Endothelial cell (in vitro differentiated cells): Measurements from ENCODE around the gene CDH8. TPM values are rescaled to one million over a fixed set of nuclear protein-coding genes. Genes with fewer than 3 reads are reported as not detected.

Experiments
- DNase-seq: peaks from one replicate; pipeline ENCODE4 v3.0.0; 2021; ENCODE audit warnings: low spot score
- H3K27ac Mint-ChIP-seq: one replicate; pipeline ENCODE4 v1.8.0; 2021; ENCODE audit warnings: mixed read lengths, inconsistent platforms; ENCODE audit not compliant: unreplicated experiment
- H3K27me3 Mint-ChIP-seq: one replicate; pipeline ENCODE4 v1.8.0; 2021; ENCODE audit warnings: mild to moderate bottlenecking, moderate library complexity, mixed read lengths, inconsistent platforms; ENCODE audit not compliant: unreplicated experiment
- H3K36me3 Mint-ChIP-seq: one replicate; pipeline ENCODE4 v1.8.0; 2021; ENCODE audit warnings: mild to moderate bottlenecking, low read depth, mixed read lengths, inconsistent platforms; ENCODE audit not compliant: unreplicated experiment
- H3K4me1 Mint-ChIP-seq: one replicate; pipeline ENCODE4 v1.8.0; 2021; ENCODE audit warnings: mild to moderate bottlenecking, mixed read lengths, inconsistent platforms; ENCODE audit not compliant: unreplicated experiment
- H3K4me3 Mint-ChIP-seq: one replicate; pipeline ENCODE4 v1.8.0; 2021; ENCODE audit warnings: mild to moderate bottlenecking, mixed read lengths, inconsistent platforms; ENCODE audit not compliant: unreplicated experiment
- H3K9me3 Mint-ChIP-seq: one replicate; pipeline ENCODE4 v1.8.0; 2021; ENCODE audit warnings: mixed read lengths, inconsistent platforms; ENCODE audit not compliant: unreplicated experiment
- total RNA-seq: library from RNA; stranded (reverse); fragmentation: NEBNext Ultra II Directional; extraction: Animal tissue kit (Norgen Biotek cat#: 25700); gene quantifications from one replicate; pipeline ENCODE4 v1.2.1, GENCODE V29; 2021; ENCODE audit not compliant: unreplicated experiment
- TF ChIP-seq, protein P1 (sequence below): fragments of 200-600 bp; sonication (generic); IDR thresholded peaks from one replicate; pipeline ENCODE4 v1.5.0; 2021; ENCODE audit warnings: antibody characterized with exemption; ENCODE audit not compliant: unreplicated experiment

CDH8 gene
- total RNA-seq, 1 donor from 2014 or later: 6.4 TPM

DNA sequence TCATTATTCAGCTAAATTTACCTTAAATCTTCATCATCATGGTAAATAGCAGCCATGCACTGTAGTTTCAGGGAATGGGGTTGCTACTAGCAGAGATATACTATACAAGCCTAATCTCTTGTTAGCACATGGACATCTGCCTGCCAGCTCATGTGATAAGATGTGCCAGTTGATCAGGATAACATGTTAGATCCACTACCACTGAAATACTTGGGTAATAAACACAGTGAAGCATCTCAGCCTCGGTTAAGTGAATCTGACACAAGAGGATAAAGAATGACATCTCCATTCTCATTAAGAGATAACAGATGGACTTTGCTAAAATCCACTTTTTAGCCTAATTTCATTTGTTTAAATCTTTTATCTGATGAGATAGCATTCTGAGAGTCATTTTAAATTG is 256.1 kb downstream of the CDH8 start:
- no peaks in the 10 kb centered on the region for H3K4me1 Mint-ChIP-seq
- TF ChIP-seq, protein P1, sequence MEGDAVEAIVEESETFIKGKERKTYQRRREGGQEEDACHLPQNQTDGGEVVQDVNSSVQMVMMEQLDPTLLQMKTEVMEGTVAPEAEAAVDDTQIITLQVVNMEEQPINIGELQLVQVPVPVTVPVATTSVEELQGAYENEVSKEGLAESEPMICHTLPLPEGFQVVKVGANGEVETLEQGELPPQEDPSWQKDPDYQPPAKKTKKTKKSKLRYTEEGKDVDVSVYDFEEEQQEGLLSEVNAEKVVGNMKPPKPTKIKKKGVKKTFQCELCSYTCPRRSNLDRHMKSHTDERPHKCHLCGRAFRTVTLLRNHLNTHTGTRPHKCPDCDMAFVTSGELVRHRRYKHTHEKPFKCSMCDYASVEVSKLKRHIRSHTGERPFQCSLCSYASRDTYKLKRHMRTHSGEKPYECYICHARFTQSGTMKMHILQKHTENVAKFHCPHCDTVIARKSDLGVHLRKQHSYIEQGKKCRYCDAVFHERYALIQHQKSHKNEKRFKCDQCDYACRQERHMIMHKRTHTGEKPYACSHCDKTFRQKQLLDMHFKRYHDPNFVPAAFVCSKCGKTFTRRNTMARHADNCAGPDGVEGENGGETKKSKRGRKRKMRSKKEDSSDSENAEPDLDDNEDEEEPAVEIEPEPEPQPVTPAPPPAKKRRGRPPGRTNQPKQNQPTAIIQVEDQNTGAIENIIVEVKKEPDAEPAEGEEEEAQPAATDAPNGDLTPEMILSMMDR: no peak
- H3K9me3 Mint-ChIP-seq: no peaks in the 10 kb centered on the region
- no peaks in the 10 kb centered on the region for H3K36me3 Mint-ChIP-seq
- H3K4me3 Mint-ChIP-seq: no peak overlapping the region
- no peaks in the 10 kb centered on the region for H3K27me3 Mint-ChIP-seq
- no peak for DNase-seq
- H3K27ac Mint-ChIP-seq: no peak overlapping the region

DNA sequence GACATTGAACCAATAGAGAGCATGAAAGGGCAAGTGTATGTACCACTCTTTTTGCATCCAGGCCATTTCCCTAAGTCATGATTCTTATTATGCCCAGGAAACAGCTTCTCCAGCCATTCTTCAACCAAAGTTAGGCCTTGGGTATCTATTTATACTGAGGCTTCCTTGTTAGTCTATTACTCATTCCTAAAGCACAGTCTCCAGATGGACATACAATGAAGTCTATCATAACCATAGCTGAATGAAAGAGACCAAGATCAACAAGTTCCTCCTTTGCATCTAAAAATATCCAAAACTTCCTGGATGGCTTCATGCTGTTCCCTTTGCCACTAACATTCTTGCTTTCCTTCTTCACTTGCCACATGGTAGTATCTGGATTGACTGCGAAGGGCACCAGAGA is 265.9 kb downstream of the CDH8 start:
- TF ChIP-seq, protein P1: no peak
- Mint-ChIP-seq H3K27me3 (no peaks in the 10 kb centered on the region), H3K9me3 (no peaks in the 10 kb centered on the region), H3K4me1 (no peaks in the 10 kb centered on the region), H3K36me3 (no peaks in the 10 kb centered on the region), H3K27ac (no peak overlapping the region), H3K4me3 (no peak overlapping the region)
- DNase-seq: no peak

DNA sequence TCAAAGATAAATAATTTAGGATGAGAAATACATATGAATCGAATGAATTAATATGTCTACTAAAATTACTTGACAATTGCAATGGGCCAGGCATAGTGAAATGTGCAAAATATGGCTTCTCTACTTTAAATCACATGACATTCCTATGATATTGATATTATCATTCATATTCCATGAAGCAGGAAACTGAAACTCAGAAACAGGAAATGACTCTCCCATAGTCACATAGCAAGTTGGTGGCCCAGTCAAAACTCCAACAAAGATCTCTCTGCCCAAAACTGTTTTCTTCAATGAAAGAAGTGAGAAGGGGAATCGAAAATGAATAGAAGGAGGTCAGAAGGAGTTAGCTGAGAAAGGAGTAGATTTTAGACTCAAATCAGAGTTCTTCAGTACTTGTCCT is 272.2 kb downstream of the CDH8 start:
- H3K27ac Mint-ChIP-seq: no peak overlapping the region

DNA sequence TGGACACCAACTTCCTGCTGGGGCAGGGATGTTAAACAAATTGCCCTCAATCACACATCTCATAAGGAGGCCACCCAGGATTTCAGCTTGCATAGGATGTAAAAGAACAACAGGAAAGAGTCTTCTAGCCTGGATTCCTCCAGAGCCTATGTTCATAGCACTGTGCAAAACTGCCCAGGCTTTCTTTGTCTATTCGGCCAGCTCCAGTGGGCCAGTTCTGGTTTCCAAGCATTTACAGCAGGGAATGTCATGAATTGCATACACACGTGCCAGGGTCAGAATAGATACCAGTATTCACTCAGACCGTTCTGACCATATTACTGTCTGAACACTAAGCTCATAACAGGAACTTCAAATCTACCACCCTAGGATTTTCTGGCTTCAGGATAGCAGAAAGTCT is 273.2 kb downstream of the CDH8 start:
- Mint-ChIP-seq H3K27ac (no peak overlapping the region), H3K36me3 (no peaks in the 10 kb centered on the region), H3K4me3 (no peak overlapping the region), H3K27me3 (no peaks in the 10 kb centered on the region), H3K4me1 (no peaks in the 10 kb centered on the region), H3K9me3 (no peaks in the 10 kb centered on the region)
- DNase-seq: no peak
- TF ChIP-seq, protein P1: no peak

More for the DNA sequence above, 272.2 kb downstream of the CDH8 start:
- Mint-ChIP-seq H3K4me1 (no peaks in the 10 kb centered on the region), H3K27me3 (no peaks in the 10 kb centered on the region), H3K9me3 (no peaks in the 10 kb centered on the region), H3K4me3 (no peak overlapping the region), H3K36me3 (no peaks in the 10 kb centered on the region)
- DNase-seq: no peak
- TF ChIP-seq, protein P1: no peak

DNA sequence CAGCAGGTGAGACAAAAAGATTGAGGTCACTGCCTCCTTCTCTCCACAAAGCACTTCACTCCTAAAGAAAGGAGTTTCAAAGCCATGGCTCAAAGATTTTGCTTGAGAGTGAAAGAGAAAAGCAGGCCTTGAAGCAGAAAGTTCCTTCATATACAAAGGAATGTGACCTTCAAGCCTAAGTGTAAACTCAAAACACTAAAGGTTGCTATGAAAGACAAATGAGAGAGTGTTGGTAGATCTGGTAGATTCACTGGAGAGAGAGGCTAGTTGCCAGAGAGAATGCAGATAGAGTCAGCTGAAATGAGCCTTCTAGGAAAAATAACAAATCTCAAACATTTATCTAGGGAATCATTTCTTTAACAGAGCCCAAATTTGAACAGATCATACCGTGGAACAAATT is 305.2 kb downstream of the CDH8 start:
- no peaks in the 10 kb centered on the region for H3K36me3 Mint-ChIP-seq
- H3K4me3 Mint-ChIP-seq: no peak overlapping the region
- H3K4me1 Mint-ChIP-seq: no peaks in the 10 kb centered on the region
- no peaks in the 10 kb centered on the region for H3K27me3 Mint-ChIP-seq
- TF ChIP-seq, protein P1: no peak
- no peak for DNase-seq
- H3K27ac Mint-ChIP-seq: no peak overlapping the region
- no peaks in the 10 kb centered on the region for H3K9me3 Mint-ChIP-seq
